H9 (cell line): ENCODE data around the gene ANKRD30B. TPM values are rescaled to one million over a fixed set of nuclear protein-coding genes. Genes with fewer than 3 reads are reported as not detected.

Source experiments
- DNase-seq: peaks from one replicate; pipeline ENCODE4 v3.0.0-alpha.2; 2017
- H2AFZ ChIP-seq: one replicate; pipeline ENCODE4 v1.6.1; 2013; ENCODE audit warnings: mild to moderate bottlenecking, low read length, control low read depth, moderate library complexity
- H2AK5ac ChIP-seq: 2 replicates; pipeline ENCODE4 v1.6.1; 2013; ENCODE audit warnings: low read length, control low read depth, mixed read lengths; ENCODE audit not compliant: insufficient read length
- H2BK120ac ChIP-seq: one replicate; pipeline ENCODE4 v1.6.1; 2013; ENCODE audit warnings: low read depth, mild to moderate bottlenecking, low read length, control low read depth, inconsistent platforms; ENCODE audit not compliant: poor library complexity, severe bottlenecking
- H2BK12ac ChIP-seq: 2 replicates; pipeline ENCODE4 v1.6.1; 2013; ENCODE audit warnings: low read length, control low read depth, mixed read lengths, low read depth; ENCODE audit not compliant: insufficient read length
- H2BK15ac ChIP-seq: 2 replicates; pipeline ENCODE4 v1.6.1; 2013; ENCODE audit warnings: low read depth, low read length, control low read depth
- H2BK20ac ChIP-seq: one replicate; pipeline ENCODE4 v1.6.1; 2013; ENCODE audit warnings: low read depth, mild to moderate bottlenecking, low read length, control low read depth, inconsistent platforms; ENCODE audit not compliant: poor library complexity, severe bottlenecking
- H2BK5ac ChIP-seq: 2 replicates; pipeline ENCODE4 v1.6.1; 2013; ENCODE audit warnings: low read length, control low read depth, mixed read lengths; ENCODE audit not compliant: insufficient read length
- H3K14ac ChIP-seq: 2 replicates; pipeline ENCODE4 v1.6.1; 2013; ENCODE audit warnings: low read length, control low read depth; ENCODE audit not compliant: insufficient read depth
- H3K18ac ChIP-seq: 2 replicates; pipeline ENCODE4 v1.6.1; 2013; ENCODE audit warnings: low read depth, mild to moderate bottlenecking, mixed read lengths, low read length, control low read depth; ENCODE audit not compliant: insufficient read length
- H3K23ac ChIP-seq: 2 replicates; pipeline ENCODE4 v1.6.1; 2013; ENCODE audit warnings: low read length, control low read depth, mixed read lengths, low read depth; ENCODE audit not compliant: insufficient read length
- H3K23me2 ChIP-seq: 2 replicates; pipeline ENCODE4 v1.6.1; 2013; ENCODE audit warnings: low read depth, mild to moderate bottlenecking, mixed read lengths, low read length, control low read depth; ENCODE audit not compliant: insufficient read length, poor library complexity, severe bottlenecking
- H3K27ac ChIP-seq: 2 replicates; pipeline ENCODE4 v1.5.1; 2013; ENCODE audit warnings: low read length, control low read depth, mixed read lengths, low read depth; ENCODE audit not compliant: insufficient read length
- H3K27me3 ChIP-seq: 2 replicates; pipeline ENCODE4 v1.6.1; 2013; ENCODE audit warnings: low read length, control low read depth, inconsistent platforms; ENCODE audit not compliant: insufficient read depth
- H3K4ac ChIP-seq: 2 replicates; pipeline ENCODE4 v1.6.1; 2013; ENCODE audit warnings: low read depth, mild to moderate bottlenecking, control low read depth, inconsistent platforms, low read length, moderate library complexity
- H3K4me1 ChIP-seq: 2 replicates; pipeline ENCODE4 v1.6.1; 2013; ENCODE audit warnings: low read length, control low read depth, inconsistent platforms; ENCODE audit not compliant: insufficient read depth
- H3K4me2 ChIP-seq: 2 replicates; pipeline ENCODE4 v1.6.1; 2013; ENCODE audit warnings: low read length, control low read depth, mixed read lengths; ENCODE audit not compliant: insufficient read length, insufficient read depth
- H3K56ac ChIP-seq: 2 replicates; pipeline ENCODE4 v1.6.1; 2013; ENCODE audit warnings: low read depth, mild to moderate bottlenecking, mixed read lengths, low read length, control low read depth; ENCODE audit not compliant: insufficient read length
- H3K79me1 ChIP-seq: 2 replicates; pipeline ENCODE4 v1.6.1; 2013; ENCODE audit warnings: low read depth, mild to moderate bottlenecking, moderate library complexity, low read length, control low read depth, inconsistent platforms; ENCODE audit not compliant: insufficient read depth, poor library complexity, severe bottlenecking
- H3K79me2 ChIP-seq: 2 replicates; pipeline ENCODE4 v1.6.1; 2013; ENCODE audit warnings: low read length, control low read depth, inconsistent platforms; ENCODE audit not compliant: insufficient read depth
- H3K9ac ChIP-seq: 2 replicates; pipeline ENCODE4 v1.6.1; 2013; ENCODE audit warnings: low read length, control low read depth, mixed read lengths; ENCODE audit not compliant: insufficient read length; ENCODE audit errors: extremely low read depth
- H3K9me3 ChIP-seq: one replicate; pipeline ENCODE4 v1.6.1; 2013; ENCODE audit warnings: low read depth, low read length, inconsistent platforms; ENCODE audit not compliant: control insufficient read depth
- H3T11ph ChIP-seq: one replicate; pipeline ENCODE4 v1.6.1; 2013; ENCODE audit warnings: mild to moderate bottlenecking, low read length, control low read depth, inconsistent platforms
- H4K20me1 ChIP-seq: one replicate; pipeline ENCODE4 v1.6.1; 2013; ENCODE audit not compliant: control insufficient read depth, insufficient read length, insufficient read depth
- H4K5ac ChIP-seq: 2 replicates; pipeline ENCODE4 v1.6.1; 2013; ENCODE audit warnings: low read depth, mild to moderate bottlenecking, mixed read lengths, low read length, control low read depth; ENCODE audit not compliant: insufficient read length
- H4K8ac ChIP-seq: replicated peaks from 2 replicates; pipeline ENCODE4 v1.6.1; 2013; ENCODE audit warnings: low read length, control low read depth, mixed read lengths, low read depth; ENCODE audit not compliant: insufficient read length
- H4K91ac ChIP-seq: 2 replicates; pipeline ENCODE4 v1.6.1; 2013; ENCODE audit warnings: low read depth, mild to moderate bottlenecking, moderate library complexity, mixed read lengths, low read length, control low read depth; ENCODE audit not compliant: insufficient read length
- H3K27ac Mint-ChIP-seq, 3 experiments: 2 replicates in 2 of 3; 3 replicates in 1 of 3; pipeline ENCODE4 v1.8.0; 2020 to 2021; ENCODE audit warnings: mixed read lengths in 3 of 3, mild to moderate bottlenecking in 1 of 3, moderate library complexity in 1 of 3
- H3K27me3 Mint-ChIP-seq: 2 replicates; pipeline ENCODE4 v1.8.0; 2021; ENCODE audit warnings: low read depth, mild to moderate bottlenecking, moderate library complexity, mixed read lengths
- H3K36me3 Mint-ChIP-seq, 3 experiments: 2 replicates in 2 of 3; 3 replicates in 1 of 3; pipeline ENCODE4 v1.8.0; 2020 to 2021; ENCODE audit warnings: low read depth in 3 of 3, mixed read lengths in 3 of 3; ENCODE audit not compliant: insufficient read depth in 1 of 3
- H3K4me1 Mint-ChIP-seq, 2 experiments: 2 replicates each; pipeline ENCODE4 v1.8.0; 2020; ENCODE audit warnings: mixed read lengths in 2 of 2
- H3K4me3 Mint-ChIP-seq, 2 experiments: 2 replicates in 1 of 2; 3 replicates in 1 of 2; pipeline ENCODE4 v1.8.0; 2020 to 2021; ENCODE audit warnings: mild to moderate bottlenecking in 2 of 2, mixed read lengths in 2 of 2, moderate library complexity in 1 of 2
- H3K9me3 Mint-ChIP-seq, 2 experiments: 2 replicates in 1 of 2; 3 replicates in 1 of 2; pipeline ENCODE4 v1.8.0; 2020; ENCODE audit warnings: mild to moderate bottlenecking in 2 of 2, mixed read lengths in 2 of 2, moderate library complexity in 1 of 2
- WGBS: extraction: QIAGEN DNeasy Blood & Tissue Kit; methylation state at CpG from one replicate; pipeline ENCODE4 v1.1.7; 2013; ENCODE audit warnings: missing lambda C conversion rate, low lambda C conversion rate, mixed read lengths; ENCODE audit not compliant: insufficient read length; ENCODE audit errors: extremely low coverage; 5-methylcytosine and 5-hydroxymethylcytosine counted together
- microRNA-seq: library from miRNA; unstranded; fragments of <30 nt; microRNA quantifications from one replicate; pipeline ENCODE4, GENCODE V29; 2020; ENCODE audit warnings: borderline microRNAs expressed
- total RNA-seq: library from RNA; stranded (reverse); gene quantifications from 2 replicates; pipeline ENCODE4 v1.2.1, GENCODE V29; 2021
- TF ChIP-seq, protein P1 (sequence below): fragments of 200-600 bp; sonication (generic); conservative IDR thresholded peaks from 3 replicates; pipeline ENCODE4 v1.8.0; 2021; ENCODE audit warnings: antibody characterized with exemption, mild to moderate bottlenecking

The ANKRD30B gene
- total RNA-seq, 1 experiment from 2014 or later: not detected

DNA sequence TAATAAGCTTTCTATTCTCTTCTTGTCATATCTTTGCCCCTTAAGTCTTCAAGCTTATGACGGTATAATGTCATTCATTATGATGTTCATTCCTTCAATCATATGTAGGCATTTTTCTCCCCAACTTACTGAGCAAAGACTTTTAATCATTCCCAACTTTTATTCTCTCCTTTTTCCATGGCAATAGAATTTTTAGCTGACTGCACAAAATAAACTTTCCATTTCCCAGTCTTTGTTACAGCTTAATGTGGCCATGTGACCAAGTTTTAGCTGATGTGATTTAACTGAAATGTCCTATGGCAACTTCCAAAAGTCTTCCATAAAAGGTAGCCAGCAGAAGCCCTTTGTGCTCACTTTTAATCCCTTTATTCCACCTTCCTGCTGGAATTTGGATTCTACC lies 152.5 kb downstream of the ANKRD30B start:
- H3K36me3 Mint-ChIP-seq: peaks cover 4 to 21% (median 12%) of the 10 kb centered on the region in 3 experiments; a peak in 6 of 7 replicates
- H3K4me1 ChIP-seq: no peaks in the 10 kb centered on the region
- no peak overlapping the region for H2BK120ac ChIP-seq
- no peak overlapping the region for H3K9ac ChIP-seq
- no peak overlapping the region for H2BK12ac ChIP-seq
- H2BK5ac ChIP-seq: no peak overlapping the region
- no peaks in the 10 kb centered on the region for H3K79me1 ChIP-seq
- no peak for DNase-seq
- no peak overlapping the region for H3K27ac Mint-ChIP-seq
- H3K56ac ChIP-seq: no peak overlapping the region
- no peak overlapping the region for H3K14ac ChIP-seq
- no peak overlapping the region for H3T11ph ChIP-seq
- no peak overlapping the region for H2BK20ac ChIP-seq
- H3K23ac ChIP-seq: no peak overlapping the region
- H3K23me2 ChIP-seq: no peaks in the 10 kb centered on the region
- no peak overlapping the region for H4K5ac ChIP-seq
- H3K9me3 ChIP-seq: peaks cover 29% of the 10 kb centered on the region
- TF ChIP-seq, protein P1, sequence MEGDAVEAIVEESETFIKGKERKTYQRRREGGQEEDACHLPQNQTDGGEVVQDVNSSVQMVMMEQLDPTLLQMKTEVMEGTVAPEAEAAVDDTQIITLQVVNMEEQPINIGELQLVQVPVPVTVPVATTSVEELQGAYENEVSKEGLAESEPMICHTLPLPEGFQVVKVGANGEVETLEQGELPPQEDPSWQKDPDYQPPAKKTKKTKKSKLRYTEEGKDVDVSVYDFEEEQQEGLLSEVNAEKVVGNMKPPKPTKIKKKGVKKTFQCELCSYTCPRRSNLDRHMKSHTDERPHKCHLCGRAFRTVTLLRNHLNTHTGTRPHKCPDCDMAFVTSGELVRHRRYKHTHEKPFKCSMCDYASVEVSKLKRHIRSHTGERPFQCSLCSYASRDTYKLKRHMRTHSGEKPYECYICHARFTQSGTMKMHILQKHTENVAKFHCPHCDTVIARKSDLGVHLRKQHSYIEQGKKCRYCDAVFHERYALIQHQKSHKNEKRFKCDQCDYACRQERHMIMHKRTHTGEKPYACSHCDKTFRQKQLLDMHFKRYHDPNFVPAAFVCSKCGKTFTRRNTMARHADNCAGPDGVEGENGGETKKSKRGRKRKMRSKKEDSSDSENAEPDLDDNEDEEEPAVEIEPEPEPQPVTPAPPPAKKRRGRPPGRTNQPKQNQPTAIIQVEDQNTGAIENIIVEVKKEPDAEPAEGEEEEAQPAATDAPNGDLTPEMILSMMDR: no peak
- no peak overlapping the region for H3K4ac ChIP-seq
- H2AFZ ChIP-seq: no peak overlapping the region
- H3K9me3 Mint-ChIP-seq: peaks cover 69 to 76% of the 10 kb centered on the region in 2 experiments
- H3K4me1 Mint-ChIP-seq: no peaks in the 10 kb centered on the region
- no peak overlapping the region for H4K91ac ChIP-seq
- no peaks in the 10 kb centered on the region for H4K20me1 ChIP-seq
- H3K27me3 ChIP-seq: no peaks in the 10 kb centered on the region
- H3K4me3 Mint-ChIP-seq: no peak overlapping the region
- H2BK15ac ChIP-seq: no peak overlapping the region
- no peak overlapping the region for H2AK5ac ChIP-seq
- no peak overlapping the region for H3K27ac ChIP-seq
- H3K79me2 ChIP-seq: no peaks in the 10 kb centered on the region
- H3K18ac ChIP-seq: no peak overlapping the region
- WGBS: no CpG with 5 or more reads among the region's 1 CpG
- H3K4me2 ChIP-seq: no peak overlapping the region
- peaks cover 2% of the 10 kb centered on the region; the same call in 1 of the 2 replicates for H3K27me3 Mint-ChIP-seq
- no peak overlapping the region for H4K8ac ChIP-seq

Small RNA genes lying within 50 kb of the gene (microRNA-seq; reads per million reads assigned to microRNA genes)
- not detected for gene MIR3156-2

Other genes with a start within 250 kb of the ANKRD30B start
- not detected in 2 replicates for gene POTEC, start 204.6 kb upstream of the ANKRD30B start, total RNA-seq